NCI-H187 (cell line): ENCODE results near the gene CDC25A.
"Not testable (repeated sequence)": the region's sequence is repeated elsewhere in the genome, so short reads cannot be mapped to it uniquely, and the experiment has no call there.

Experiments used
- DNase-seq, 2 experiments: peaks; one replicate each; lab custom pipeline; 2025; lab: John Stamatoyannopoulos, UW

The CDC25A gene

DNA sequence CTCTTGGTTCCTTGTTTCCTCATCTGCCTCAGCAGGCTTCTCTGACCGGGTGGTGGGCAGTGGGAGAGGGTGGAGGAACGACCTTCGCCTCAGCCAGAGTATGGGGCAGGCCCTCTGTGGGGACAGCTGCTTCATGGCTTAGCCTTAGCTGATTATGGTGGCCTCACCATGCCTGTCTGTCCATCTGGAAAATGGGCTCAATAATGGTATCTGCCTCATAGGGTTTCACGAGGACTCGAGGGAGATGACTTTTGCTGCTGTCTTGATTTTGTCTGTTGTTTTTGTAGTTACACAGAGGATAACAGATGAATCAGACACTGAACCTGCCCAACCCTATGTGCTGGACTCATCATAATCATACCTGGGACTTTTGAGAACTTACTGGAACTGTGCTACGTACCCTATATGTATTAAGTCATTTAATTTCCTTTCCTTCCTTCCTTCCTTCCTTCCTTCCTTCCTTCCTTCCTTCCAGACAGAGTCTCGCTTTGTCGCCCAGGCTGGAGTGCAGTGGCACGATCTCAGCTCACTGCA is 46.5 kb downstream of the CDC25A start:
- DNase-seq = no peak

DNA sequence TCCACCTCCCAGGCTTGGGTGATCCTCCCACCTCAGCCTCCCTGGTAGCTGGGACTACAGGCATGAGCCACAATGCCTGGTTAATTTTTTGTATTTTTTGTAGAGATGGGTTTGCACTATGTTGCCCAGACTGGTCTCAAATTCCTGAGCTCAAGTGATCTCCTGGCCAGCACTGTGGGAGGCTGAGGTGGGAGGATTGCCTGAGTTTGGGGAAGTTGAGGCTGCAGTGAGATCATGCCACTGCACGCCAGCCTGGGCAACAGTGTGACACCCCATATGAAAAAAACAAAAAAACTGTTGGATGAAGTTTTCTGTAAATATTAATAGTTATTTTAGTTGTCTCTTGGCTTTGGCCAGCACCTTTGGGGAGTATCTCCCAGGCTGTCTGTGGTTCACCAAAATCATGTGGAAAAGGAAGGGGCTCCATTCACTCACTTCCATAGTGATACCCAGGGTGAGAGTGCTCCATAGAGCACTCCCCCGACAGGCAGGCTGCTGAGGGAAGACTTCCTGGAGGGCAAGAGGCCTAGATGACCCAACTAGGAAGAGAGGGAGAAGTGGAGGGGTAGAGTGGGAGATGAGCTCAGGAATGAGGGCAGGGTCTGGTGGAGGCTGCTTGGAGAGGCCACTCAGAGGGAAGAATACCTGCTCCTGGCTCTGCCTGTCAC is 47.1 kb downstream of the CDC25A start:
- no peak for DNase-seq

- no peak for DNase-seq
Measured at GRCh38 chr3:48140336-48140757, 47.9 kb downstream of the CDC25A start.

DNA sequence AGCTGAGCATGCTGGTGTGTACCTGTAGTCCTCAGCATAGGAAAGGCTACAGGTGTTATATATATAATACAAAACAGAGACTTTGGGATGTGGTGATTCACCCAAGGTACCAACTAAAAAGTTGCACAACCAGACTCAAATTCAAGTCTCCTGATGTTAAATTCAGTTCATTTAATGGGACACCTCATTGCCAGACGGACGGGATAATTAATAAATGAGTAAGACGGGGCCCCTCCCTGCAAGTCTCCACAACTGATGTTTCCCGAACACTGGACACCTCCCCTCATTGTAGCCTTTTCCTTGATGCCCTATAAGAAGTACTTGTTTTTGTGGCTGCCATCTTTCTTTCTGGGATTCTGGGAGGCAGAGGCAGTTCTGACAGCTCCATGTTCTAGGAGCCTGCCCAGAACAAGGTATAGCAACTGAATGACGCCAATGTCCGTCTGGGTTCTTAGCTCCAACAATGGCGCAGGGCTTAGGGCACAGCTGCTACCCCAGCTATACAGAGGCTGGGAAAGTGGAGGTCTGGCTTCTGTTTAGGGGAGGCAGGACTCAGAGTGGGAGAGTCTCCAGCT is 50.7 kb downstream of the CDC25A start:
- no peak for DNase-seq

DNA sequence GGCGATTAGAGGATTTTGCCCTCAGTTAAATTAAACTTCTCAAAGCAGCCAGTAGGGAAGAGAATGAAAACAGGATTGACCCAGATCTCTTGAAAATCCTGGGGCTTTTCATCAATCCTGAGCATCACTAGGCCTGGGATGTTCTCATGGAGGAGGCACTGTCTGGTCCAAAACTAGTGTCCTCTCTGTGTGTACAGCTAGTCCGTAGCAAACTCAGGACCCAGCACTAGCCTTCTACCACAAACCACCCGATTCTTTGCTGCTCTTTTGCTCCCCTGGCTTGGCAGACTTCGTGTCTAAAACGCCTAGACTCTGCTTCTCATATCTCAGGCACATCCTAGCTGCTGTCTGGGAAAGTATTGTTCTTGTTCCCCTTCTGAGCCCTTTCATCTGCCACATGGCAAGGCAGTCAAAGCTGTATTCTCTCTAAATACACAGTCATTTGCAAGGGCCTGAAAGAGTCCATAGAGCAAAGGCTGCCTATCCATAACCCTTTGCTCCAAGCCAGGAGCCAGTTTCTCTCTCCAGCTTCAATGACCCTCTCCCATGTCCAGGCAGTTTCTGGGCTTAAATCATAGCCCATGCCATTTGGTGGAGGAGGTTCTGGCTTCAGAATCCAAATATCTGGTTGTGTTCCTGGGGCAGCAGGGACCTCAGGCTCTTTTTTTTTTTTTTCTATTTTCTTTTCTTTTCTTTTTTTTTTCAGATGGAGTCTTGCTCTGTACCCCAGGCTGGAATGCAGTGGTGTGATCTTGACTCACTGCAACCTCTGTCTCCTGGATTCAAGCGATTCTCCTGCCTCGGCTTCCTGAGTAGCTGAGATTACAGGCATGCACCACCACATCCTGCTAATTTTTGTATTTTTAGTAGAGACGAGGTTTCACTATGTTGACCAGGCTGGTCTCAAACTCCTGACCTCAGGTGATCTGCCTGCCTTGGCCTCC is 52.4 kb downstream of the CDC25A start:
- no peak for DNase-seq

DNA sequence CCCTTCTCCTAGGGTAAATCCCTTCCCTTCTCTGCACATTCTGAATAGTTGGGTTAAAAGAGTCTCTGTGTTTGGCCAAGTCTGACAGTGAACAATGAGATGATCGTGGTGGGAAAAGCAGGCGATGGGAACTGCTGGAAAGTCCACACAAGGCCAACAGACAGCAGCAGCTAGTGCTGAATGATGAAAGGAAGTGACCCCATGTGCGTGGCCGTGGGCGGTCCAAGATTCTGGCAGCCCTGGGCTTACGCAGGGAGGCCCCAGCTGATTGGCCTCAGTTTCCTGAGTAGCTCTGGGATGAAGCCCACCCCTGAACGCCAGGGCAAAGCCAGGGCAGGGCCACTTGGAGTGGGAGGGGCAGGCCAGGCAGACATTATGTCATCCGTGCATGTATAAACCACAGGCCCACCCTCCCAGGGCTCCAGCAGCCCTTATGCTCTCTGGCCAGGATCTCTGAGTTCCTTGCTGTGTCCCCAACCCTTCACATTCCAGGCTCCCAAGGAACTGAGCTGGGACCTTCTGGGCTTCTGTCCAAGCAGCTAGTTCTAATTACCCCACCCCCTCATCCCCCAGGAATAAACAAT is 57.8 kb downstream of the CDC25A start:
- DNase-seq = no peak

DNA sequence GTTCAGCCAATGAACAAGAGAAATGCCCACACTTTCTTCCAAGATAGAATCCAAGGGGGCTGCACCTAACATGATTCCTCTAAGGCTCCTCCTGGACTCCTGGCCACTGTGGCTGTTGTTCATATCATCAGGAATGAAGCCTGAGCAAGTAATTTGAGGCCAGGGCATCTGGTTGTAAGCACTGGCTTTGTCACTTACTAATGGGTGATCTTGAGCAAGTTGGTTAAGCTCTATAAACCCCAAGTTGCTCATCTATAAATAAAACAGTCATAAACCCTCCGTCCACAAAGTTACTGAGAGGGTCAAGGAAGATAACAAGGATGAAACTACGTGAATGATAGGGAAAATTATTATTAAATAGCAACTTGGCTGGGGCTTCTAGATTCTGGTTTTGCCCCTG is 58.3 kb downstream of the CDC25A start:
- no peak for DNase-seq

DNA sequence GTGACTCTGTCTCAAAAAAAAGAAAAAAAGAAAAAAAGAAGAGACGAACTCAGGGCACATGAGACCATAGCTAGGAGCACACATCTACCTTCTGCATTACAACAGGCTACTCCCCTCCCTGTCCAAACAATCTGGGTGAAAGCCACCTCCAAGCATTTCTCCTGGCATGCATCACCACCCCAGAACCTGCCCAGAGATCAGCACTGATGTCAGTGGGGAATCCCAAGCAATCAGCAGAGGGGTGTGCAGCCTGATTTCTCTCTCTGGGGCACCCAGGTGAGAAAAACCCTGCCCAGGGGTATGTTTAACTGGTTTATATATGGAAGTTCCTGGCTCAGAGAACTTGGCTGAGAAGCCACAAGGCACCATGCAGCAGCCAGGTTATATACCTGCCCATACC is 59.4 kb downstream of the CDC25A start:
- DNase-seq = no peak

GRCh38 chr3:48125886-48126622 is 62.2 kb downstream of the CDC25A start:
- no peak for DNase-seq

GRCh38 chr3:48125013-48125705 is 63.1 kb downstream of the CDC25A start:
- DNase-seq = no peak

DNA sequence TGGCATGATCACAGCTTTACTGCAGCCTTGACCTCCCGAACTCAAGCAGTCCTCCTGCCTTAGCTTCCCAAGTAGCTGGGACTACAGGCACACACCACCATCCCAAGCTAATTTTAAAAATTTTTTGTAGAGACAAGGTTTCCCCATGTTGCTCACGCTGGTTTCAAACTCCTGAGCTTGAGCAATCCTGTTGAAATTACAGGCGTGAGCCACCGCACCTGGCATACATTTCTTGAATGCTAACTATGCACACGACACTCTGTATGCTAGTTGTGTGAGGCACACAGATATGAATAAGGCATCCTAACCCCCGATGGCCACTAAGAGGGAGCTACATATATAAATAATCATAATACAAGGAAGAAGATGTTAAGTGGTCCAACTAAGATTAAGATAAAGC is 64.9 kb downstream of the CDC25A start:
- no peak for DNase-seq

DNA sequence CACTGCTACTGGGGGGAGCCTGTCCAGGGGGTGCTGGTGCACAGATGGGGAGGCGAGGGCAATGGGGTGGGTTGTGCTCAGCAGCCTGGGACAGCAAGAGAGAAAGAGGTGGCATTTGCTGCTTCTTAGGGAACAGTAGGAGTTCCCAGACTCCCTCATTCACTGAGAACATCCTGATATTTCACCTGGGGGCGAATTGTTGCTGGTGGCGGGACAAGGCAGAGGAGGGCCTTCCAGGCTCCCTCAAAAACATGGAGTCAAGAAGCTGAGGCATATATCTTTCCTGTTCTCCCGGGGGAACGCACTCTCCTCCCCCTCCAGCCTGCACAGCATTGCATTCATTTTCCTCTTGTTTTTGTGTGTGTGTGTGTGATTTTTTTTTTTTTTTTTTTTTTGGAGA is 65.7 kb downstream of the CDC25A start:
- DNase-seq = no peak

GRCh38 chr3:48120223-48120622 is 68.0 kb downstream of the CDC25A start:
- DNase-seq = no peak

- DNase-seq = no peak
Measured at GRCh38 chr3:48119505-48120193, 68.6 kb downstream of the CDC25A start.

- DNase-seq = no peak
Measured at GRCh38 chr3:48118928-48119327, 69.3 kb downstream of the CDC25A start.

DNA sequence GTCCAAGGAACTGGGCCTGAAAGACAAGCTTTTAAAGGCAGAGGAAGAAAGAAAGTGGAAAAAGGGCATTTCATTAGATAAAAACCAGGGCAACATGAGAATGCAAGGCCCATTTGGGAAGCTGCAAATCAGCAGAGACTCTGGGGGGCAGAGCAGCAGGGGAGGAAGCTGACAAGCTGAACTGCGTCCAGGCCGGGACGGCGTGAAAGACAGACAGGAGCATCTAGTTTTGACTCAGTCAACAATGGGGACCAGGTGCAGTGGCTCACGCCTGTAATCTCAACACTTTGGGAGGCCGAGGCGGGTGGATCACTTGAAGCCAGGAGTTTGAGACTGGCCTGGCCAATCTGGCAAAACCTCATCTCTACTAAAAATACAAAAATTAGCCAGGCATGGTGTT is 69.9 kb downstream of the CDC25A start:
- no peak for DNase-seq

DNA sequence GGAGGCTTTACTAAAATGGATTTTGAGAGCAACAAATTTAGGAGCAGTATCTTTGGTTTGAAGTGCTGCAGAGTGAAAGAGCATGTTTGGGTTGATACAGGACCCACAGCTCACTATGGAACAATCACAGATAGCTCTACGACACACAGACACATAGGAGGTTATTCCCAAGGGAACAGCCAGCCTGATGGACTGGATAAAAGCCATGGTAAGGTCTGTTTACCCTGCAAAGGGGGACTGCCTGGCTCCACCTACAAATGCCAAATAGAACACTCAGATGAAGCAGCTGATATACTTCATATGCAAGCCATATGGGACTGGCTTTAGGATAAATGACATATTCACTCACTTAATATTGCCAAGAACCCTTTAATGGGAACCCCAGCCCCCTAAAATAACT is 75.4 kb downstream of the CDC25A start:
- DNase-seq = no peak

GRCh38 chr3:48112108-48112791 is 76.0 kb downstream of the CDC25A start:
- not testable (repeated sequence) for DNase-seq

- no peak for DNase-seq
Measured at GRCh38 chr3:48110463-48110862, 77.8 kb downstream of the CDC25A start.

- no peak for DNase-seq
Measured at GRCh38 chr3:48107227-48107626, 81.0 kb downstream of the CDC25A start.
